RKO (cell line): Measurements from ENCODE around the gene TRMT11.
"Not testable (repeated sequence)": the region's sequence is repeated elsewhere in the genome, so short reads cannot be mapped to it uniquely, and the experiment has no call there.

Experiments used
- DNase-seq: peaks from one replicate; pipeline ENCODE4 v3.0.0-alpha.2; 2016; ENCODE audit warnings: low spot score

Gene TRMT11

GRCh38 chr6:126047648-126048047 lies 61.3 kb downstream of the TRMT11 start:
- DNase-seq: no peak

GRCh38 chr6:126048635-126049034 lies 62.3 kb downstream of the TRMT11 start:
- DNase-seq: no peak

- no peak for DNase-seq
These were observed 64.5 kb downstream of the TRMT11 start for GRCh38 chr6:126050795-126051194.

- DNase-seq: no peak
These were observed 65.5 kb downstream of the TRMT11 start for GRCh38 chr6:126051791-126052190.

GRCh38 chr6:126052485-126052884 lies 66.1 kb downstream of the TRMT11 start:
- no peak for DNase-seq

- no peak for DNase-seq
These were observed 67.9 kb downstream of the TRMT11 start for GRCh38 chr6:126054258-126054702.

- no peak for DNase-seq
These were observed 68.5 kb downstream of the TRMT11 start for GRCh38 chr6:126054802-126055201.

- no peak for DNase-seq
These were observed 69.1 kb downstream of the TRMT11 start for GRCh38 chr6:126055449-126055848.

GRCh38 chr6:126056355-126057004 lies 70.1 kb downstream of the TRMT11 start:
- no peak for DNase-seq

GRCh38 chr6:126058085-126058484 lies 71.7 kb downstream of the TRMT11 start:
- DNase-seq: not testable (repeated sequence)

GRCh38 chr6:126060400-126060799 lies 74.1 kb downstream of the TRMT11 start:
- DNase-seq: no peak

- no peak for DNase-seq
These were observed 77.3 kb downstream of the TRMT11 start for GRCh38 chr6:126063512-126064146.

GRCh38 chr6:126064257-126064747 lies 78.0 kb downstream of the TRMT11 start:
- DNase-seq: no peak

GRCh38 chr6:126064748-126065401 lies 78.5 kb downstream of the TRMT11 start:
- DNase-seq: no peak

GRCh38 chr6:126066053-126067048 lies 80.0 kb downstream of the TRMT11 start:
- no peak for DNase-seq

GRCh38 chr6:126067073-126067472 lies 80.7 kb downstream of the TRMT11 start:
- no peak for DNase-seq

- no peak for DNase-seq
These were observed 83.1 kb downstream of the TRMT11 start for GRCh38 chr6:126069449-126069848.

- no peak for DNase-seq
These were observed 84.8 kb downstream of the TRMT11 start for GRCh38 chr6:126071000-126071647.

- DNase-seq: no peak
These were observed 85.8 kb downstream of the TRMT11 start for GRCh38 chr6:126072172-126072571.

GRCh38 chr6:126072834-126073233 lies 86.5 kb downstream of the TRMT11 start:
- no peak for DNase-seq

GRCh38 chr6:126075335-126076071 lies 89.2 kb downstream of the TRMT11 start:
- no peak for DNase-seq
